Breast epithelium (tissue), 4 donors: Measurements from ENCODE around the gene SS18. TPM values are rescaled to one million over a fixed set of nuclear protein-coding genes. Genes with fewer than 3 reads are reported as not detected.

Experiments used
- DNase-seq, 2 donors: peaks; one replicate each; pipeline ENCODE4 v3.0.0-alpha.2; 2019; ENCODE audit warnings: low spot score in 2 of 2
- H3K27ac ChIP-seq, 2 donors: fragments of 200-600 bp; sonication (generic) in 1 of 2; one replicate each; pipeline ENCODE4 v1.5.1; 2016 to 2019; ENCODE audit warnings: mild to moderate bottlenecking in 1 of 2
- H3K27me3 ChIP-seq, 2 donors: fragments of 200-600 bp; sonication (generic) in 1 of 2; one replicate each; pipeline versions ENCODE4 v1.5.1 to v1.6.0; 2017 to 2019; ENCODE audit warnings: control low read depth in 1 of 2, mild to moderate bottlenecking in 1 of 2
- H3K36me3 ChIP-seq: fragments of 200-600 bp; one replicate; pipeline ENCODE4 v1.5.1; 2019
- H3K4me1 ChIP-seq, 2 donors: fragments of 200-600 bp; sonication (generic); one replicate each; pipeline ENCODE4 v1.5.1; 2016 to 2019; ENCODE audit warnings: control low read depth in 1 of 2
- H3K4me3 ChIP-seq, 3 donors: fragments of 200-600 bp; sonication (generic); 1 replicate in 2 of 3; 2 replicates in 1 of 3; pipeline ENCODE4 v1.5.1; 2016 to 2019; ENCODE audit warnings: mild to moderate bottlenecking in 3 of 3, moderate library complexity in 2 of 3
- H3K9me3 ChIP-seq, 2 donors: fragments of 200-600 bp; sonication (generic) in 1 of 2; one replicate each; pipeline ENCODE4 v1.5.1; 2016 to 2019; ENCODE audit warnings: control low read depth in 1 of 2
- POLR2A ChIP-seq: fragments of 450-650 bp; IDR thresholded peaks from one replicate; pipeline ENCODE4 v1.6.1; 2016; ENCODE audit warnings: antibody characterized with exemption, mild to moderate bottlenecking, moderate library complexity
- POLR2AphosphoS5 ChIP-seq, 3 donors: sonication (generic); formaldehyde crosslinking; IDR thresholded peaks; one replicate each; pipeline ENCODE4 v1.6.1; 2017; ENCODE audit warnings: antibody characterized with exemption in 3 of 3
- intact Hi-C: fragments of 100-400 bp; cut with DNase I; formaldehyde crosslinking; loops from one replicate; pipeline ENCODE4 v1.15.1; 2023; ENCODE audit warnings: low total_unique reads
- total RNA-seq, 3 donors: library from RNA; depleted of rRNA; stranded (reverse); fragments of >200 nt; gene quantifications; one replicate each; pipeline ENCODE4 v1.1.0, GENCODE V29; 2016
- TF ChIP-seq, protein P1 (sequence below), 3 donors: fragments of 450-650 bp; IDR thresholded peaks; one replicate each; pipeline ENCODE4 v1.5.1; 2016 to 2017; ENCODE audit warnings: antibody characterized with exemption in 3 of 3, mild to moderate bottlenecking in 3 of 3, moderate library complexity in 3 of 3

The SS18 gene
- total RNA-seq, 3 donors from 2014 or later = 99.1 to 205 (median 148) TPM

DNA sequence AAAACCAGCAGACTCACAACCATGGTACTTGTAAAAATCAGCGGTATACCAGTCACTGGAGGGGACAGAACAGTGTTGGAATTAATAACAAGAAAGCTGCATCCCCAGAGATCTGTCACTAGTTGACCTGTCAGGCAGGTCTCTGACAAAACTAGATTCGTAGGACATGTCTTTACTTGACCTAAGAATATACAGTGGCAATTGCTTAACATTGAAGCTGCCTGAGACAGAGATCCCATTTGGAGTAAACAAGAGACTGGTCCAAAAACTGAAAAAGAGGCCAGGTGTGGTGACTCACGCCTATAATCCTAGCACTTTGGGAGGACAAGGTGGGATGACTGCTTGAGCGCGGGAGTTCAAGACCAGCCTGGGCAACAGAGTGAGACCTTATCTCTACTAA is 7.2 kb upstream of the SS18 start:
- no peak overlapping the region for H3K4me3 ChIP-seq
- TF ChIP-seq POLR2AphosphoS5 (IDR thresholded peaks at IDR 0.05) (no peak), POLR2A (no peak)
- TF ChIP-seq, protein P1, sequence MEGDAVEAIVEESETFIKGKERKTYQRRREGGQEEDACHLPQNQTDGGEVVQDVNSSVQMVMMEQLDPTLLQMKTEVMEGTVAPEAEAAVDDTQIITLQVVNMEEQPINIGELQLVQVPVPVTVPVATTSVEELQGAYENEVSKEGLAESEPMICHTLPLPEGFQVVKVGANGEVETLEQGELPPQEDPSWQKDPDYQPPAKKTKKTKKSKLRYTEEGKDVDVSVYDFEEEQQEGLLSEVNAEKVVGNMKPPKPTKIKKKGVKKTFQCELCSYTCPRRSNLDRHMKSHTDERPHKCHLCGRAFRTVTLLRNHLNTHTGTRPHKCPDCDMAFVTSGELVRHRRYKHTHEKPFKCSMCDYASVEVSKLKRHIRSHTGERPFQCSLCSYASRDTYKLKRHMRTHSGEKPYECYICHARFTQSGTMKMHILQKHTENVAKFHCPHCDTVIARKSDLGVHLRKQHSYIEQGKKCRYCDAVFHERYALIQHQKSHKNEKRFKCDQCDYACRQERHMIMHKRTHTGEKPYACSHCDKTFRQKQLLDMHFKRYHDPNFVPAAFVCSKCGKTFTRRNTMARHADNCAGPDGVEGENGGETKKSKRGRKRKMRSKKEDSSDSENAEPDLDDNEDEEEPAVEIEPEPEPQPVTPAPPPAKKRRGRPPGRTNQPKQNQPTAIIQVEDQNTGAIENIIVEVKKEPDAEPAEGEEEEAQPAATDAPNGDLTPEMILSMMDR (IDR thresholded peaks at IDR 0.05) = no peak
- H3K9me3 ChIP-seq = no peaks in the 10 kb centered on the region
- no peaks in the 10 kb centered on the region for H3K36me3 ChIP-seq
- H3K27me3 ChIP-seq = no peaks in the 10 kb centered on the region
- intact Hi-C loops = no loop called here
- no peak for DNase-seq
- no peaks in the 10 kb centered on the region for H3K4me1 ChIP-seq
- no peak overlapping the region for H3K27ac ChIP-seq

DNA sequence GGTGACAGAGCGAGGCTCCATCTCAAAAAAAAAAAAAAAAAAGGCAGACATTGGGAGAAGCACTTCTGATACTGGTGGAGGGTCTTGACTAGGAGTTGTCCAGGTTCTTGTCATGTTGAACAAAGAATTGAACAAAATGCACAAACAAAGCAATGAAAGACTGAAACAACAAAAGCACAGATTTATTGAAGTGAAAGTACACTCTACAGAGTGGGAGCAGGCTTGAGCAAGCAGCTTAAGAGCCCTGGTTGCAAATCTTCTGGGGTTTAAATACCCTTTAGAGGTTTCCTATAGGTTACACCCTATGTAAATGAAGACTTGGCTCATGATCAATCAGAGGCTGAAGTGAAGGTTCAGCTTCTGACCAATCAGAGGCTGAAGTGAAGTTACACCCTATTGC is 6.4 kb upstream of the SS18 start:
- no peak for DNase-seq
- no peaks in the 10 kb centered on the region for H3K27me3 ChIP-seq
- H3K27ac ChIP-seq = no peak overlapping the region
- H3K9me3 ChIP-seq = no peaks in the 10 kb centered on the region
- no peak for TF ChIP-seq POLR2AphosphoS5 (IDR thresholded peaks at IDR 0.05)
- no peak for TF ChIP-seq POLR2A
- TF ChIP-seq, protein P1 (IDR thresholded peaks at IDR 0.05) = no peak
- H3K4me3 ChIP-seq = no peak overlapping the region
- no peaks in the 10 kb centered on the region for H3K4me1 ChIP-seq
- H3K36me3 ChIP-seq = no peaks in the 10 kb centered on the region
- intact Hi-C loops = no loop called here

DNA sequence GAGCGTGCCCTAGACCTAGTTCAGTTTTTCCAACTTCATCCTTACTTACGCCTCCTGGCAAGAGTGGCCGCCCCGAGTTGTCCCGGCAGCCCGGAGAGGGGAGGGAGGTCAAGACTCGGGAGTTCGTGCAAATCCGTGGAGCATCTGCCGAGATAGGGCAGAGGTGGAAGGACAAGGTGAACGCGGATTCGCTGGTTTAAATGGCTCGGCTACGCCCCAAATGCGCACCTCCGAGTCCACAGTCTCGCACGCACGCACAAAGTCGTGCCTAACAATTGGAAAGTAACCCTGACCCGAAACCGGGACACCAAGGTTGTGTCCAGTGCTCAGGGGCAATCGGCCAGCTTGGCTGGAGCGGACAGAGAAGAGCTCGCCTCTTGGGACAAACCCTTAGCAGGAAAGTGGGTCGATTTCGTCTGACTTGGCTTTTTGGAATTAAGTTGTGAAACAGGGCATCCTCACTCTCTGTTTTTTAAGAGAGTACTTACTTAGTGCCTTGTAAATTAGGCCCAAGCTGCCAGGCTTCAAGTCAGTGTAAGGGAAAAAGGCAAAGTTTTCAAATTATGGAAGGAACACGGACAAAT is 726 bp upstream of the SS18 start:
- Histone ChIP-seq H3K4me1 (no peaks in the 10 kb centered on the region), H3K27me3 (no peaks in the 10 kb centered on the region), H3K27ac (peak overlapping the region; percentile 96 to 99), H3K36me3 (no peaks in the 10 kb centered on the region), H3K4me3 (peak overlapping the region; percentile 80 to 96 (median 88)), H3K9me3 (no peaks in the 10 kb centered on the region)
- no peak for DNase-seq
- intact Hi-C loops = no loop called here
- no peak for TF ChIP-seq POLR2A
- TF ChIP-seq POLR2AphosphoS5 (IDR thresholded peaks at IDR 0.05) = no peak
- TF ChIP-seq, protein P1 (IDR thresholded peaks at IDR 0.05) = no peak

DNA sequence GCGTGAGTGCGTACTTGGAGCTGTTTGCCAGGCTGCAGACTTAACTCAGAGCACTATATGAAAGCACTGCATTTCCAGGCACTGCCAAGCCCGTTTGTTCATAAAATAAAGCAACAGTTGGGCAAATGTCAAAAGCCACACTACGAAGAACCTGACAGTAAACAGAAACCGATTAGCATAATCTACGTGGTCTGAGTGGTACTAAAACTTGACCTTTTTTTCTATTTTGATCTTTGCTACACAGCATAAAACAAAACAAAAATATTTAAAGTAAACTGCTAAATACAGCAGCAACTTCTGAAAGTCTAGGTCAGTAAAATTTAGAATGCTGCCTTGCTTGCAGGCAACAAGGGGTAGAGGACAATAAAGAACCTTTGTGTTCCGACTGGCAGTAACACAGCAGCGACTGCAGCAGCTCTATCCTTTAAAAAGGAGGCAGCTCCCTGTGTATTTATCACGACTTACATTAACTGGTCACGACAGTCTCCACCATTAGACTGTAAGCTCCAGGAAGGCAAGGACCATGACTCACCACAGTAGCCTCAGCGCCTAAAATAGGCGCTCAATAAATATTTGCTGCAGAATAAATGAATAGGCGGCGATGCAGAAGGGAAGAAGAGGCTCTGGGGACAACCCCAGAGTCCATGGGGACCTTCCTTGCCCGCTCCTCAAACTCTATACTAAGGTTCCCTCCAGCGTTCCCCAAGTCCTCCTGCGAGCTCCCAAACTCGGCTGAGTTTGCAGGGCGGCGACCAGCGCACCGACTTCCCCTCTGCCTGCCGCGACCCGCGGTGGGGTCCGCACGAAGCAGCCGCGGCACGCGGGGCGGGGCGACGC is 902 bp downstream of the SS18 start:
- TF ChIP-seq POLR2A = no peak
- TF ChIP-seq, protein P1 (IDR thresholded peaks at IDR 0.05) = no peak
- TF ChIP-seq POLR2AphosphoS5 (IDR thresholded peaks at IDR 0.05) = no peak
- H3K27ac ChIP-seq = peak overlapping the region; percentile 96 to 99
- no peaks in the 10 kb centered on the region for H3K4me1 ChIP-seq
- peak overlapping the region; percentile 80 to 96 (median 88) for H3K4me3 ChIP-seq
- H3K36me3 ChIP-seq = no peaks in the 10 kb centered on the region
- DNase-seq = no peak
- H3K27me3 ChIP-seq = no peaks in the 10 kb centered on the region
- intact Hi-C loops = no loop called here
- no peaks in the 10 kb centered on the region for H3K9me3 ChIP-seq

DNA sequence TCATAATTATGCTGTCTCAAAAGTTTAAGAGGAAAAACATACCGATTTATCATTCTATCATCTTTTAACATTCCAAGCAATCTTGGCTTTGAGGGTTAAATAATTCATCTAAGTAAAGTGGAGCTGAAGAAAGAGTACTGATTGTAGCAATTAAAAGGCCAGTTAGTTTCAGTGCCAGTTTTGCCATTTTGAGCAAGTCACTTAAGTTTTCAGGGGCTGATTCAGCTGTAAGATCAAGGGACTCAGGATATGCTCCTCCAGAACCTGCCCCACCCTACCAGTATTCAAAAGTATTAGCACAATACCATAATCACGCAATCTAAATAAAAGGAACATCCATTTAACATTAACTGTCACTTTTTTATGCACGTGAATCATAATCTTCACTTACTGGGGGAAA is 1.9 kb downstream of the SS18 start:
- no peaks in the 10 kb centered on the region for H3K9me3 ChIP-seq
- DNase-seq = no peak
- H3K27ac ChIP-seq = no peak overlapping the region
- H3K27me3 ChIP-seq = no peaks in the 10 kb centered on the region
- TF ChIP-seq POLR2A (no peak), POLR2AphosphoS5 (IDR thresholded peaks at IDR 0.05) (no peak)
- TF ChIP-seq, protein P1 (IDR thresholded peaks at IDR 0.05) = no peak
- peak overlapping the region in 2 of 3 donors; percentile 88 to 96 for H3K4me3 ChIP-seq
- intact Hi-C loops = no loop called here
- H3K4me1 ChIP-seq = no peaks in the 10 kb centered on the region
- no peaks in the 10 kb centered on the region for H3K36me3 ChIP-seq
